Left ventricle myocardium inferior (tissue), 1 donor: ENCODE results near the gene POLR1E. TPM values are rescaled to one million over a fixed set of nuclear protein-coding genes. Genes with fewer than 3 reads are reported as not detected.
"Not testable (repeated sequence)": the region's sequence is repeated elsewhere in the genome, so short reads cannot be mapped to it uniquely, and the experiment has no call there.

Source experiments
- DNase-seq: peaks from one replicate; pipeline ENCODE4 v3.0.0-alpha.2; 2020
- H3K27ac ChIP-seq: fragments of 200-600 bp; replicated peaks from 2 replicates; pipeline ENCODE4 v1.8.0; 2021
- H3K27me3 ChIP-seq: fragments of 200-600 bp; 2 replicates; pipeline ENCODE4 v1.8.0; 2021; ENCODE audit warnings: low read depth
- H3K36me3 ChIP-seq: fragments of 200-600 bp; 2 replicates; pipeline ENCODE4 v1.8.0; 2021
- H3K4me1 ChIP-seq: fragments of 200-600 bp; 2 replicates; pipeline ENCODE4 v1.8.0; 2021
- H3K4me3 ChIP-seq: fragments of 200-600 bp; 2 replicates; pipeline ENCODE4 v1.8.0; 2021; ENCODE audit warnings: mild to moderate bottlenecking, moderate library complexity
- H3K9me3 ChIP-seq: fragments of 200-600 bp; replicated peaks from 2 replicates; pipeline ENCODE4 v1.8.0; 2021
- CTCF ChIP-seq: fragments of 200-600 bp; IDR thresholded peaks from 2 replicates; pipeline ENCODE4 v1.8.0; 2021; ENCODE audit warnings: antibody characterized with exemption, mild to moderate bottlenecking, borderline replicate concordance
- intact Hi-C: fragments of 100-400 bp; cut with micrococcal nuclease; formaldehyde crosslinking; loops from one replicate; pipeline ENCODE4 v1.11.0; 2022
- total RNA-seq: library from RNA; stranded (reverse); fragmentation: NEBNext Ultra II Directional; extraction: Animal tissue kit (Norgen Biotek cat#: 25700); gene quantifications from one replicate; pipeline ENCODE4 v1.2.1, GENCODE V29; 2021
- donor health status: DM: no; HTN: yes; CAD: no; lungs with severe emphysema.

The POLR1E gene
- total RNA-seq, 1 donor from 2014 or later = 15.8 TPM

GRCh38 chr9:37465249-37466036, 20.3 kb upstream of the POLR1E start, which contains the start of gene ZBTB5:
TSS of gene ZBTB5 (minus strand) at chr9:37465450. CDS start at chr9:37442551, 22,899 bp downstream.
- peaks cover 57% of the 10 kb centered on the region for H3K4me1 ChIP-seq
- intact Hi-C loops = no loop called here
- TF ChIP-seq CTCF = no peak
- H3K27me3 ChIP-seq = no peaks in the 10 kb centered on the region
- no peaks in the 10 kb centered on the region for H3K36me3 ChIP-seq
- H3K27ac ChIP-seq = peak within 1 kb of the TSS; percentile 100
- H3K4me3 ChIP-seq = peak within 1 kb of the TSS; percentile 99
- peak; percentile 99 for DNase-seq
- no peaks in the 10 kb centered on the region for H3K9me3 ChIP-seq

- DNase-seq = peak; percentile 63
- no peaks in the 10 kb centered on the region for H3K9me3 ChIP-seq
- H3K4me1 ChIP-seq = peaks cover 51% of the 10 kb centered on the region
- no peak for TF ChIP-seq CTCF
- peak overlapping the region; percentile 99 for H3K4me3 ChIP-seq
- intact Hi-C loops = no loop called here
- no peaks in the 10 kb centered on the region for H3K36me3 ChIP-seq
- no peaks in the 10 kb centered on the region for H3K27me3 ChIP-seq
- H3K27ac ChIP-seq = peak overlapping the region; percentile 100
These were observed 19.6 kb upstream of the POLR1E start for GRCh38 chr9:37466037-37466709.

- H3K4me1 ChIP-seq = peaks cover 45% of the 10 kb centered on the region
- H3K4me3 ChIP-seq, H3K27me3 ChIP-seq, H3K9me3 ChIP-seq, H3K27ac ChIP-seq, intact Hi-C loops, DNase-seq, H3K36me3 ChIP-seq: not testable (repeated sequence)
These were observed 18.2 kb upstream of the POLR1E start for GRCh38 chr9:37467530-37467929.

GRCh38 chr9:37468620-37469019, 17.1 kb upstream of the POLR1E start:
- no peak for DNase-seq
- no peaks in the 10 kb centered on the region for H3K27me3 ChIP-seq
- no peaks in the 10 kb centered on the region for H3K9me3 ChIP-seq
- no peaks in the 10 kb centered on the region for H3K36me3 ChIP-seq
- intact Hi-C loops = no loop called here
- H3K27ac ChIP-seq = no peak overlapping the region
- no peak for TF ChIP-seq CTCF
- peaks cover 37% of the 10 kb centered on the region for H3K4me1 ChIP-seq
- no peak overlapping the region for H3K4me3 ChIP-seq

GRCh38 chr9:37471942-37472684, 13.6 kb upstream of the POLR1E start:
- intact Hi-C loops = no loop called here
- peaks cover 11% of the 10 kb centered on the region for H3K4me1 ChIP-seq
- peaks cover 5% of the 10 kb centered on the region for H3K27me3 ChIP-seq
- no peak for DNase-seq
- H3K27ac ChIP-seq = peak overlapping the region; percentile 77
- H3K4me3 ChIP-seq = peak overlapping the region; percentile 57
- H3K9me3 ChIP-seq = peaks cover 16% of the 10 kb centered on the region
- H3K36me3 ChIP-seq = no peaks in the 10 kb centered on the region
- TF ChIP-seq CTCF = no peak

- Histone ChIP-seq H3K4me1 (peaks cover 11% of the 10 kb centered on the region), H3K27me3 (peaks cover 24% of the 10 kb centered on the region), H3K9me3 (peaks cover 16% of the 10 kb centered on the region)
- intact Hi-C loops, H3K27ac ChIP-seq, DNase-seq, H3K4me3 ChIP-seq, H3K36me3 ChIP-seq: not testable (repeated sequence)
These were observed 11.8 kb upstream of the POLR1E start for GRCh38 chr9:37473982-37474381.
